Measurements from ENCODE around the gene CETP.
"Not testable (repeated sequence)": the region's sequence is repeated elsewhere in the genome, so short reads cannot be mapped to it uniquely, and the experiment has no call there.

Gene CETP

DNA sequence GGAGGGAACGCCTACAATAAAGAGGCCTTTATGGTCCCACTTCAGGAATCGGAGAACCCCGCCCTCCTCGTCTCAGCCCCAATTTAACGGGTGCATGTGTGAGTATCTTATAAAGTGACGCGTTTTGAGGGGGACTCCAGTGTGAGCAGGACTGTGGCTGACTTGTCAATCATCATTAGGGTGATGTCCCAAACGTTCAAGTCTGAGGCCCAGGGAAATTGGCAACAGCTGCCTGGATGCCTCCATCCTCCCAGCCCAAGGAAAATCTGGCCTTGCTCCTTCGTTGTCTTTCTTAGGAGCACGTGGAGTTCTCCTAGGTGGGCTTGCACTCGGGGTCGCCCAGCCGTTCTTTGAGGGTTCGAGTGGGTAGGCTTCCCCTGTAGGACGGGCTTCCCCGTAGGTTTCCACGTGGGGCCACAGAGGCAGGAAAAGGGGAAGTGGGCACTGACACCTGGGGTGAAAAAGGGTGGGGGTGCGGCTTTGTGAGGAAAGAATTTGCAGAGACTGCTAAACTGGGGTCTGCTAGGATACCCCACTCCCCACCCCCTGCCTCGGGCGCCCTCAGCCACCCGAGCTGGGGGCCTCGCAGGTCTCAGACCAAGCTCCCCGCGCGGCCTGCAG lies 30.4 kb upstream of the CETP start:
- TF ChIP-seq, protein P1, sequence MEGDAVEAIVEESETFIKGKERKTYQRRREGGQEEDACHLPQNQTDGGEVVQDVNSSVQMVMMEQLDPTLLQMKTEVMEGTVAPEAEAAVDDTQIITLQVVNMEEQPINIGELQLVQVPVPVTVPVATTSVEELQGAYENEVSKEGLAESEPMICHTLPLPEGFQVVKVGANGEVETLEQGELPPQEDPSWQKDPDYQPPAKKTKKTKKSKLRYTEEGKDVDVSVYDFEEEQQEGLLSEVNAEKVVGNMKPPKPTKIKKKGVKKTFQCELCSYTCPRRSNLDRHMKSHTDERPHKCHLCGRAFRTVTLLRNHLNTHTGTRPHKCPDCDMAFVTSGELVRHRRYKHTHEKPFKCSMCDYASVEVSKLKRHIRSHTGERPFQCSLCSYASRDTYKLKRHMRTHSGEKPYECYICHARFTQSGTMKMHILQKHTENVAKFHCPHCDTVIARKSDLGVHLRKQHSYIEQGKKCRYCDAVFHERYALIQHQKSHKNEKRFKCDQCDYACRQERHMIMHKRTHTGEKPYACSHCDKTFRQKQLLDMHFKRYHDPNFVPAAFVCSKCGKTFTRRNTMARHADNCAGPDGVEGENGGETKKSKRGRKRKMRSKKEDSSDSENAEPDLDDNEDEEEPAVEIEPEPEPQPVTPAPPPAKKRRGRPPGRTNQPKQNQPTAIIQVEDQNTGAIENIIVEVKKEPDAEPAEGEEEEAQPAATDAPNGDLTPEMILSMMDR (IDR thresholded peaks at IDR 0.05): no peak
- H3K4me3 ChIP-seq (ENCODE audit: low read depth, low read length): peak overlapping the region; percentile 96
- H3K4me2 ChIP-seq (ENCODE audit: low read length): peak overlapping the region; percentile 57
- H3K9ac ChIP-seq: peak overlapping the region; percentile 24
- H3K27me3 ChIP-seq (ENCODE audit: control insufficient read depth, insufficient read depth, low read length): no peaks in the 10 kb centered on the region
- no peaks in the 10 kb centered on the region for H3K9me3 ChIP-seq (ENCODE audit: control insufficient read depth, low read length)
- no peaks in the 10 kb centered on the region for H3K36me3 ChIP-seq (ENCODE audit: control insufficient read depth, insufficient read depth, low read length)
- peak overlapping the region; percentile 100 for H3K27ac ChIP-seq
- peaks cover 25% of the 10 kb centered on the region for H3K79me2 ChIP-seq
- peak overlapping the region; percentile 87 for H2AFZ ChIP-seq
- H3K4me1 ChIP-seq: peaks cover 9% of the 10 kb centered on the region

GRCh38 chr16:56931892-56932720 lies 29.6 kb upstream of the CETP start, which contains the start of gene HERPUD1:
Gene HERPUD1, plus strand, starts transcription at chr16:56932142. Its CDS starts 103 bp downstream, at chr16:56932245.
- TF ChIP-seq, protein P1 (IDR thresholded peaks at IDR 0.05): no peak
- Histone ChIP-seq H3K27me3 (ENCODE audit: control insufficient read depth, insufficient read depth, low read length) (no peaks in the 10 kb centered on the region), H3K79me2 (peaks cover 25% of the 10 kb centered on the region), H3K9me3 (ENCODE audit: control insufficient read depth, low read length) (no peaks in the 10 kb centered on the region), H3K4me1 (peaks cover 12% of the 10 kb centered on the region), H3K4me2 (ENCODE audit: low read length) (peak within 1 kb of the TSS; percentile 79), H3K27ac (peak within 1 kb of the TSS; percentile 100), H2AFZ (peak within 1 kb of the TSS; percentile 87), H3K4me3 (ENCODE audit: low read depth, low read length) (peak within 1 kb of the TSS; percentile 96), H3K9ac (peak within 1 kb of the TSS; percentile 99), H3K36me3 (ENCODE audit: control insufficient read depth, insufficient read depth, low read length) (no peaks in the 10 kb centered on the region)

- H3K27me3 ChIP-seq (ENCODE audit: control insufficient read depth, insufficient read depth, low read length): no peaks in the 10 kb centered on the region
- H3K79me2 ChIP-seq: peaks cover 30% of the 10 kb centered on the region
- no peaks in the 10 kb centered on the region for H3K9me3 ChIP-seq (ENCODE audit: control insufficient read depth, low read length)
- peak overlapping the region; percentile 96 for H3K4me3 ChIP-seq (ENCODE audit: low read depth, low read length)
- H3K36me3 ChIP-seq (ENCODE audit: control insufficient read depth, insufficient read depth, low read length): no peaks in the 10 kb centered on the region
- peak overlapping the region; percentile 87 for H2AFZ ChIP-seq
- peak overlapping the region; percentile 100 for H3K27ac ChIP-seq
- TF ChIP-seq, protein P1 (IDR thresholded peaks at IDR 0.05): peak; percentile 5
- peaks cover 14% of the 10 kb centered on the region for H3K4me1 ChIP-seq
- H3K9ac ChIP-seq: peak overlapping the region; percentile 99
- peak overlapping the region; percentile 79 for H3K4me2 ChIP-seq (ENCODE audit: low read length)
Observed at GRCh38 chr16:56932721-56933619, 28.8 kb upstream of the CETP start.

DNA sequence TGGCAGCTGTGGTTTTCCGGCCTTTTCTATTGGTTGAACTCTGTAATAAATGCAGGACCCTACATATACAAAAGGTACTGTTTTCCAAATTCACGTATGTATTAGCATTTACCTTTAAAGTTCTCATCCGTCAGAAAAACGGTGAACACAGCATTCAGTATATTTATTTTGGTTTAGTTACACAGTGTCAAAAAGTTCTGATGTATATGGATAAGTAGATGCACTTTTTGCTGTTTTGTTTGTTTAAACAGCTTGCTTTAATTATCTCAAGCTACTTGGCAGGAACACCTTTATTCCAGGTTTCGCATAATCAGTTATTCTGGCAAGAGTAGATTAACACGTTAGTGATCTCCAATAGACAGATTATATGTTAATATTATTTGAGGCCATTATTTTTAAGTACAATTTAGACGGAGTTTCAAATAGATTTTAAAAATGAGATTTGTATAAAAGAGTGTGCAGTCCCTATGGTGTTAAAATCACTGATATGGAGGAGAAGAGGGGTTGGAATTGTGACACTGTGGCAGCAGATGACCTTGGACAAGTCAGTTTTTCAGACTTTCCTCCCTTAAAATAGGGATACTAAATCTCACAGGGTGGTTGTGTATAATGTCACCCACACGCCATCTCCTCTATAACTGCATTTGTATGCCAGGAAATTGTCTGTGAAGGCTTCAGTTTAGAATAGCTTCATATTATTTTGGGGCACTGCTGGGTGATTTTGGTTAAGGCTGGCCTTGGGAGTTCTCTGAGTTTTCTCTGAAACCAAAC lies 27.7 kb upstream of the CETP start:
- H3K27ac ChIP-seq: peak overlapping the region; percentile 100
- peak overlapping the region; percentile 96 for H3K4me3 ChIP-seq (ENCODE audit: low read depth, low read length)
- H3K79me2 ChIP-seq: peaks cover 36% of the 10 kb centered on the region
- H2AFZ ChIP-seq: no peak overlapping the region
- H3K36me3 ChIP-seq (ENCODE audit: control insufficient read depth, insufficient read depth, low read length): no peaks in the 10 kb centered on the region
- peak overlapping the region; percentile 19 for H3K9ac ChIP-seq
- no peaks in the 10 kb centered on the region for H3K9me3 ChIP-seq (ENCODE audit: control insufficient read depth, low read length)
- TF ChIP-seq, protein P1 (IDR thresholded peaks at IDR 0.05): no peak
- peaks cover 14% of the 10 kb centered on the region for H3K4me1 ChIP-seq
- peak overlapping the region; percentile 79 for H3K4me2 ChIP-seq (ENCODE audit: low read length)
- H3K27me3 ChIP-seq (ENCODE audit: control insufficient read depth, insufficient read depth, low read length): no peaks in the 10 kb centered on the region

DNA sequence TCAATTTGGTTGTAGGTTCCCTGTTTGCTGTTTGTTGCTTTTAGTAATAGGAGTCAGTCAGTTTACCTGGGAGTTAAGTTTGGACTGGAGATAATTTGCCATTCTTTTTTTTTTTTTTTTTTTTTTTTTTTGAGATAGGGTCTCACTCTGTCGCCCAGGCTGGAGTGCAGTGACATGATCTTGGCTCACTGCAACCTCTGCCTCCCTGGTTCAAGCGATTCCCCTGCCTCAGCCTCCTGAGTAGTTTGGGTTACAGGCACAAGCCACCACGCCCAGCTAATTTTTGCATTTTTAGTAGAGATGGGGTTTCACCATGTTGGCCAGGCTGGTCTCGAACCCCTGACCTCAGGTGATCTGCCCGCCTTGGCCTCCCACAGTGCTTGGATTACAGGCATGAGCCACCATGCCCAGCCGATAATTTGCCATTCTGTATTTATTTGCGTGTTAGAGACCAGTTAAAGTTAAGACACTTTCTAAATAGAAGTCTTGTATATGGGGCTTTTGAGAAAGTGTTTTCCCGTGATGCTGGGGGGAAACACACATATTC lies 27.1 kb upstream of the CETP start:
- not testable (repeated sequence) for H3K27me3 ChIP-seq (ENCODE audit: control insufficient read depth, insufficient read depth, low read length); H3K9ac ChIP-seq; H2AFZ ChIP-seq; H3K36me3 ChIP-seq (ENCODE audit: control insufficient read depth, insufficient read depth, low read length); H3K9me3 ChIP-seq (ENCODE audit: control insufficient read depth, low read length)
- H3K4me1 ChIP-seq: peaks cover 14% of the 10 kb centered on the region
- peaks cover 36% of the 10 kb centered on the region for H3K79me2 ChIP-seq
- peak overlapping the region; percentile 96 for H3K4me3 ChIP-seq (ENCODE audit: low read depth, low read length)
- peak overlapping the region; percentile 100 for H3K27ac ChIP-seq
- H3K4me2 ChIP-seq (ENCODE audit: low read length): peak overlapping the region; percentile 79
